Measurements from ENCODE around the gene HDGFL3. TPM values are rescaled to one million over a fixed set of nuclear protein-coding genes. Genes with fewer than 3 reads are reported as not detected.

HDGFL3 gene
- total and polyA plus RNA-seq, 2 donors (not counting 3 experiments of a cell fraction or from before 2014, with no cell fraction given), result 20.2 to 155 TPM

- H3K4me3 ChIP-seq (replicated peaks in 1 of 3; ENCODE audit: insufficient read depth in 1 of 3, low read depth in 1 of 3, low read length in 3 of 3), result no peak overlapping the region
- BruUV-seq (replicated peaks), result no TSS peak
- DNase-seq (ENCODE audit: low read depth, low spot score), result no peak
- H3K9me3 ChIP-seq (replicated peaks; ENCODE audit: control insufficient read depth, insufficient read depth, low read length), result no peaks in the 10 kb centered on the region
- dilution Hi-C loops (cut with MboI; ENCODE audit: extremely low pct_ligation_motif_present, low sequenced_read_pairs) (no loop called here), intact Hi-C loops (cut with micrococcal nuclease) (no loop called here)
- H3K36me3 ChIP-seq (ENCODE audit: control insufficient read depth in 2 of 2, extremely low read depth in 1 of 2, insufficient read depth in 2 of 2, low read length in 2 of 2), result no peaks in the 10 kb centered on the region
- POLR2A ChIA-PET, result no interaction called here
- no peak overlapping the region for H3K9ac ChIP-seq (replicated peaks; ENCODE audit: extremely low read depth, insufficient read depth, low read length)
- H3K4me2 ChIP-seq (ENCODE audit: insufficient read depth, low read length), result no peak overlapping the region
- H3K27me3 ChIP-seq (ENCODE audit: control insufficient read depth in 2 of 2, insufficient read depth in 2 of 2, low read length in 2 of 2), result no peaks in the 10 kb centered on the region
- peaks cover 13% of the 10 kb centered on the region for H4K20me1 ChIP-seq (replicated peaks; ENCODE audit: control insufficient read depth, extremely low read depth, insufficient read depth, low read length)
- CTCF ChIA-PET, result no interaction called here
- H3K4me1 ChIP-seq (ENCODE audit: control insufficient read depth, extremely low read depth, insufficient read depth, low read length), result no peaks in the 10 kb centered on the region
- H3K9me1 ChIP-seq (replicated peaks; ENCODE audit: control insufficient read depth, extremely low read depth, insufficient read depth, low read length), result no peaks in the 10 kb centered on the region
- FAIRE-seq, result no peak
- no peak overlapping the region for H2AFZ ChIP-seq (ENCODE audit: low read depth, low read length)
- no peak for TF ChIP-seq MYC (IDR thresholded peaks at IDR 0.05; ENCODE audit: low read depth, low read length)
- no peak for TF ChIP-seq POLR2AphosphoS5 (IDR thresholded peaks at IDR 0.05; ENCODE audit: insufficient read depth, low read depth, low read length)
- TF ChIP-seq GATA2 (IDR thresholded peaks at IDR 0.05; ENCODE audit: insufficient read depth, insufficient read length, low read depth, low read length), result no peak
- TF ChIP-seq EZH2 (IDR thresholded peaks at IDR 0.05; ENCODE audit: borderline replicate concordance, low read depth, low read length, severe bottlenecking), result no peak
- TF ChIP-seq MAX (IDR thresholded peaks at IDR 0.05; ENCODE audit: insufficient read depth, insufficient read length), result no peak
- TF ChIP-seq CTCF (IDR thresholded peaks at IDR 0.05; ENCODE audit: extremely low read depth in 1 of 2, insufficient read depth in 1 of 2, low read depth in 1 of 2, low read length in 2 of 2), result no peak
- no peak for TF ChIP-seq JUN (IDR thresholded peaks at IDR 0.05; ENCODE audit: borderline replicate concordance, insufficient read depth, insufficient read length, low read depth)
- TF ChIP-seq POLR2A (IDR thresholded peaks at IDR 0.05; ENCODE audit: low read depth, low read length), result no peak
- no peak for TF ChIP-seq FOS (IDR thresholded peaks at IDR 0.05; ENCODE audit: borderline replicate concordance, insufficient read depth, low read length)
- H3K79me2 ChIP-seq (ENCODE audit: control insufficient read depth, insufficient read depth, low read length), result peaks cover 87% of the 10 kb centered on the region
- no peak overlapping the region for H3K27ac ChIP-seq (ENCODE audit: insufficient read depth, low read depth, low read length)
These were observed 22.1 kb downstream of the HDGFL3 start for GRCh38 chr15:83185561-83185960.

Data from endothelial cell of umbilical vein (primary cell).